GM23248 (cell line): ENCODE results near the gene IFT88. TPM values are rescaled to one million over a fixed set of nuclear protein-coding genes. Genes with fewer than 3 reads are reported as not detected.

Experiments
- DNase-seq: peaks from one replicate; pipeline ENCODE4 v3.0.0-alpha.2; 2015
- H2AFZ ChIP-seq: fragments of 200-600 bp; sonication (generic); 2 replicates; pipeline ENCODE4 v1.6.1; 2016; ENCODE audit warnings: antibody characterized with exemption
- H3F3A ChIP-seq: fragments of 200-600 bp; sonication (generic); 2 replicates; pipeline ENCODE4 v1.6.1; 2016; ENCODE audit warnings: mild to moderate bottlenecking, antibody characterized with exemption, mixed run types; ENCODE audit not compliant: insufficient read depth
- H3K27ac ChIP-seq: fragments of 200-600 bp; sonication (generic); 2 replicates; pipeline ENCODE4 v1.5.1; 2016; ENCODE audit warnings: mild to moderate bottlenecking
- H3K27me3 ChIP-seq: fragments of 200-600 bp; sonication (generic); replicated peaks from 2 replicates; pipeline ENCODE4 v1.6.1; 2016; ENCODE audit warnings: mild to moderate bottlenecking; ENCODE audit not compliant: insufficient read depth
- H3K36me3 ChIP-seq: fragments of 200-600 bp; sonication (generic); 2 replicates; pipeline ENCODE4 v1.6.1; 2016; ENCODE audit warnings: low read depth, mild to moderate bottlenecking
- H3K4me1 ChIP-seq: fragments of 200-600 bp; sonication (generic); 2 replicates; pipeline ENCODE4 v1.6.1; 2016; ENCODE audit warnings: mild to moderate bottlenecking; ENCODE audit not compliant: insufficient read depth
- H3K4me2 ChIP-seq: fragments of 200-600 bp; sonication (generic); one replicate; pipeline ENCODE4 v1.6.1; 2016; ENCODE audit warnings: mild to moderate bottlenecking; ENCODE audit not compliant: unreplicated experiment
- H3K4me3 ChIP-seq: fragments of 200-600 bp; sonication (generic); 2 replicates; pipeline ENCODE4 v1.5.1; 2016; ENCODE audit warnings: mild to moderate bottlenecking
- H3K79me2 ChIP-seq: fragments of 200-600 bp; sonication (generic); 2 replicates; pipeline ENCODE4 v1.6.1; 2016; ENCODE audit warnings: mild to moderate bottlenecking; ENCODE audit not compliant: insufficient read depth
- H3K9ac ChIP-seq: fragments of 200-600 bp; sonication (generic); 2 replicates; pipeline ENCODE4 v1.6.1; 2016; ENCODE audit warnings: mild to moderate bottlenecking
- H3K9me2 ChIP-seq: fragments of 200-600 bp; sonication (generic); 2 replicates; pipeline ENCODE4 v1.6.1; 2016; ENCODE audit warnings: mixed run types, mild to moderate bottlenecking, moderate library complexity; ENCODE audit not compliant: insufficient read depth
- H3K9me3 ChIP-seq: fragments of 200-600 bp; sonication (generic); one replicate; pipeline ENCODE4 v1.6.1; 2017; ENCODE audit warnings: low read depth
- H4K20me1 ChIP-seq: fragments of 200-600 bp; sonication (generic); 2 replicates; pipeline ENCODE4 v1.6.0; 2016; ENCODE audit not compliant: insufficient read depth
- EZH2 ChIP-seq: fragments of 200-600 bp; sonication (generic); IDR thresholded peaks from 2 replicates; pipeline ENCODE4 v1.6.1; 2018; ENCODE audit warnings: antibody characterized with exemption, mild to moderate bottlenecking; ENCODE audit not compliant: insufficient read depth, poor library complexity, severe bottlenecking
- EZH2phosphoT487 ChIP-seq: fragments of 200-600 bp; sonication (generic); IDR thresholded peaks from 2 replicates; pipeline ENCODE4 v1.6.1; 2018; ENCODE audit warnings: antibody characterized with exemption, moderate library complexity, mild to moderate bottlenecking, low read depth; ENCODE audit not compliant: insufficient read depth
- WGBS, 2 experiments: methylation state at CpG; one replicate each; pipeline ENCODE4 v1.1.6; 2015 to 2017; ENCODE audit warnings: low lambda C conversion rate in 2 of 2, low coverage in 1 of 2; ENCODE audit errors: missing lambda C conversion rate in 2 of 2; 5-methylcytosine and 5-hydroxymethylcytosine counted together
- in situ Hi-C: fragments of 300-500 bp; cut with MboI; formaldehyde crosslinking; loops from 2 replicates; pipeline ENCODE4 v1.15.0; 2020
- polyA plus RNA-seq: library from polyadenylated mRNA; unstranded; fragments of >200 nt; fragmentation: Nextera tagmentation; extraction: Ambion mirVana; gene quantifications from 2 replicates; pipeline ENCODE4 v1.2.1, GENCODE V29; 2016
- total RNA-seq: library from RNA; depleted of rRNA; stranded (reverse); fragments of >200 nt; shearing (Covaris generic); gene quantifications from 2 replicates; pipeline ENCODE4 v1.2.3, GENCODE V29; 2014

The IFT88 gene
- total and polyA plus RNA-seq, 2 experiments from 2014 or later: 10.3 to 11.4 TPM

DNA sequence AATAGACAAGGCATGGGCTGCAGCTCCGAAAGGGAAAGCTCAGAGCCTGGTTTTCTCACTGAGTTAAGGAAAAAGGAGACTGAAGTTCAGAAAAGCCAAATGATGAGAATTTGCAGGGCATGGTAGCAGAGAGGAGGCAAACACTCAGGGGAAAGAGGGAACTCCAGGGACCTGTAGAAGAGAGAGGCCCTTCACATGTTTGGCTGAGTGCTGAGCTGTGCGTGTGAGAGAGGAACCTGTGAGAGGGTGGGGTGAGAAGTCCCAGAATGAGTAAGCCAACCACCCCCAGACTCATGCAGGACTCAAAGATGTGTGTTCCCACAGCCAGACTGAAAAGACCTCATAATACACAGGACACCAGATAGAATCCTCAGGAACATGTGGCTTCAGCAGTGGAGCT lies 38.5 kb upstream of the IFT88 start:
- no peaks in the 10 kb centered on the region for H3K9me2 ChIP-seq
- H3K36me3 ChIP-seq: no peaks in the 10 kb centered on the region
- no peaks in the 10 kb centered on the region for H4K20me1 ChIP-seq
- no peak overlapping the region for H3K9ac ChIP-seq
- H3F3A ChIP-seq: peaks cover 10% of the 10 kb centered on the region
- H3K4me1 ChIP-seq: 0 out of 2 replicates have a peak, but pooled peaks cover 8% of the 10 kb centered on the region
- in situ Hi-C loops: no loop called here
- H3K4me3 ChIP-seq: no peak overlapping the region
- WGBS, 2 experiments: 91 to 100% methylated on average over 2 of the region's 2 CpGs
- no peak overlapping the region for H2AFZ ChIP-seq
- no peak for DNase-seq
- H3K27me3 ChIP-seq: no peaks in the 10 kb centered on the region
- H3K4me2 ChIP-seq: no peak overlapping the region
- TF ChIP-seq EZH2phosphoT487: no peak
- TF ChIP-seq EZH2: no peak
- no peaks in the 10 kb centered on the region for H3K79me2 ChIP-seq
- H3K27ac ChIP-seq: no peak overlapping the region
- no peaks in the 10 kb centered on the region for H3K9me3 ChIP-seq

DNA sequence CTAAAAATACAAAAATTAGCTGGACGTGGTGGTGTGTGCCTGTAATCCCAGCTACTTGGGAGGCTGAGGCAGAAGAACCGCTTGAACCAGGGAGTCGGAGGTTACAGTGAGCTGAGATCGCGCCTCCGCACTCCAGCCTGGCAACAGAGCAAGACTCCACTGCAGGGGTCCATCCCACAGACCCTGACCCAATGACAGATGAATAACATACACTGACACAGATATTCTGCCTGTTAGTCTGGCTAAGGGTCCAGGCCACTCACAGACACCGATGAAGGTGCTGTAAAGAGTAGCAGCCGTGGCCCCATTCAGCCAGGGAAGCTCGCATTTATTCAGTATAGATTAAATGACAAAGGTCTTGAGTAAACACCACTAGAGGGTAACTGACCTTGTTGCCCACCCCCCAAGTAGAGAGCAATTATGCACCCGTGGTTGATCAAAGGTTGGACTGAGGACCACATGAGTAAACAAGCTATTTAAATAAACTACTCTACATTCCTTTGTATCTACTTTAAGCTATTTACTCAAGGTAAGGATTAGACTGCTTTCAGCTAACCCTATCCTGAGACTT lies 32.8 kb upstream of the IFT88 start:
- Histone ChIP-seq H3K4me3 (no peak overlapping the region), H3K27ac (no peak overlapping the region), H3F3A (no peaks in the 10 kb centered on the region), H4K20me1 (no peaks in the 10 kb centered on the region), H3K9ac (no peak overlapping the region), H3K4me2 (no peak overlapping the region), H3K79me2 (no peaks in the 10 kb centered on the region), H2AFZ (no peak overlapping the region), H3K27me3 (no peaks in the 10 kb centered on the region), H3K4me1 (no peaks in the 10 kb centered on the region), H3K9me2 (no peaks in the 10 kb centered on the region), H3K9me3 (no peaks in the 10 kb centered on the region), H3K36me3 (no peaks in the 10 kb centered on the region)
- in situ Hi-C loops: no loop called here
- 73 to 81% methylated on average over 10 of the region's 10 CpGs for WGBS, 2 experiments
- no peak for DNase-seq
- no peak for TF ChIP-seq EZH2phosphoT487
- TF ChIP-seq EZH2: no peak

GRCh38 chr13:20536992-20537391 lies 30.0 kb upstream of the IFT88 start:
- no peak overlapping the region for H2AFZ ChIP-seq
- no peaks in the 10 kb centered on the region for H3K27me3 ChIP-seq
- TF ChIP-seq EZH2phosphoT487 (no peak), EZH2 (no peak)
- no peak for DNase-seq
- H3K4me2 ChIP-seq: no peak overlapping the region
- H3K4me3 ChIP-seq: no peak overlapping the region
- no peaks in the 10 kb centered on the region for H3K36me3 ChIP-seq
- no peaks in the 10 kb centered on the region for H3K9me2 ChIP-seq
- H3K9me3 ChIP-seq: no peaks in the 10 kb centered on the region
- in situ Hi-C loops: no loop called here
- no peak overlapping the region for H3K27ac ChIP-seq
- H4K20me1 ChIP-seq: no peaks in the 10 kb centered on the region
- H3K79me2 ChIP-seq: no peaks in the 10 kb centered on the region
- no peak overlapping the region for H3K9ac ChIP-seq
- H3K4me1 ChIP-seq: no peaks in the 10 kb centered on the region
- no peaks in the 10 kb centered on the region for H3F3A ChIP-seq

DNA sequence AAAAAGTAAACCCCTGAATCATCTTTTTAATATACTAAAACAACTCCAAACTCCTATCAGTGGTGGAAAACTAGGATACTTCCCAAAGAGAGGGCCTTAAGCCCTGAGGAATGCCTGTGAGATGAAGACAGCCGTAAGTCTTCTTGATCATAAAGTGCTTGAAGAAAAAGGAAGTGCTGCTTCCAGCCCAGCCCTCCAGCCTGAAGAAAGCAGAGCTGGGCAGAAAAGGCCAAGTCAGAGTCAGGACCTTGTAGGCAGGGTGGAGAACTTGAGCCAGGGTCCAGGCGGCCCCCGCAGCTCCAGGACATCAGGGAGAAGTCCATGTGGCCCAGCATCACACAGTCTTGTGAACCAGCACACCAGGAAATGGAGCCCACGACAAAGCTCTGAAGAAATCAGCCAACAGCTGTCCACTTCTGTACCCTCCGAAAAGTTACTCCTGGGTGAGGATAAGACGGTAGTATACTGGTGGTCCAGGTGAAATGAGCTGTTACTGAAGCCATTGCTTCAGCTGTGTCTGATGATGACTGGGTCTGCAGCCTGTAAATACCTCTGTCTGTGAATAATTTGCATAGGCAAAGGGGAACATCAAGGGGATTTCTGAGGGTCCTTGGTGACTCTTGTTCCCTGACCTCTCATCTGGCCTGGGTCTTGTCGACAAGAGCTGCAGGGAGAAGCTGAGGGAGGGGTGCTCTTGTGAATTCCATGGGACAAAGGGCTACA lies 22.6 kb upstream of the IFT88 start:
- in situ Hi-C loops: no loop called here
- H3K4me1 ChIP-seq: no peaks in the 10 kb centered on the region
- no peak overlapping the region for H3K9ac ChIP-seq
- no peak overlapping the region for H3K27ac ChIP-seq
- H4K20me1 ChIP-seq: no peaks in the 10 kb centered on the region
- no peaks in the 10 kb centered on the region for H3K9me3 ChIP-seq
- H3K79me2 ChIP-seq: no peaks in the 10 kb centered on the region
- H3K4me2 ChIP-seq: no peak overlapping the region
- TF ChIP-seq EZH2phosphoT487 (no peak), EZH2 (no peak)
- H3K4me3 ChIP-seq: no peak overlapping the region
- no peak overlapping the region for H2AFZ ChIP-seq
- WGBS, 2 experiments: 67 to 77% methylated on average over 7 of the region's 7 CpGs
- DNase-seq: no peak
- no peaks in the 10 kb centered on the region for H3F3A ChIP-seq
- H3K9me2 ChIP-seq: no peaks in the 10 kb centered on the region
- no peaks in the 10 kb centered on the region for H3K27me3 ChIP-seq
- no peaks in the 10 kb centered on the region for H3K36me3 ChIP-seq
